ENCODE results near the gene ANKRD7. TPM values are rescaled to one million over a fixed set of nuclear protein-coding genes. Genes with fewer than 3 reads are reported as not detected.

The ANKRD7 gene
- total RNA-seq, 6 experiments from 2014 or later = not detected

DNA sequence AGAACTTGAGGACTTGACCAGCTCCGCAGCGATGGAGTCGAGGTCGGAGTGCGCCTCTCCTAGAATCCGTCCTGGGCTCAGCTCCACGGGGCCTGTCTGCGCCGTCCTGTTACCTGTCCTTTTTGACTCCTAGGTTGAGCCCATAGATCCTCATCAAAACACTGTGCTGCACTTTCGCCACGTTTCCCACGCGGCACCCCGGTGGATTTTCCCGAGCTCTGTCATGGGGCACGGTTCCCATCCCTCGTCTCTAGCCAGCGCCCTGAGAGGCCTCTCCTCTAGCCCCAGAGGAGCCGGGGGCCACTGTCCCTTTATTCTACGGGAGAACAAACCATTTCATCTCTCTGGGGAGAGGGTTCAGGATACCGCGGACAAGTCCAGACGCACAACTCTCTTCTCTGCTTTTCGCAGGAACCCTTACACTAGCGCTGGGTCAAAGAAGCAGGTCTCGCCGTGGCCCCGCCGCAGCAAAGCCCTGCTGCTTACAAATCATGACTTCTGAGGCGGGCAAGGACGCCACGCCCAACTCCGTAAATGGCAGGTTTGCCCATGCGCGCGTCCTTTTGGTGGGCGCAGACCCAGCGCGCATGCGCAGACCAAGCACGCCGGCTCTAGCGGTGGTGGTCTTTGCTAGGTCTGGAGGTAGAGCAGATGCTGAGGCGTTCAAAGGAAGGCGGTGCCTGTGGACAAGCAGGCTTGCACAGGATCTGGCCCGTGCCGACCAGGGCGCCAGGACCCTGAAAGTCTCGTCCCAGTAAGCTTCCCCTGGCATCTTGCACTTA, 10.3 kb upstream of the ANKRD7 start:
- Histone ChIP-seq H3K9me3 (no peaks in the 10 kb centered on the region), H3K4me3 (peak overlapping the region; percentile 8 to 51 (median 12)), H3K4me1 (peaks cover 0 to 7% (median 0%) of the 10 kb centered on the region in 4 donors), H3K27ac (no peak overlapping the region), H3K27me3 (no peaks in the 10 kb centered on the region), H3K36me3 (no peaks in the 10 kb centered on the region)
- ATAC-seq (peak; percentile 70 to 83 (median 78)), DNase-seq (peak; percentile 42 to 58 (median 47))
- TF ChIP-seq, protein P1, sequence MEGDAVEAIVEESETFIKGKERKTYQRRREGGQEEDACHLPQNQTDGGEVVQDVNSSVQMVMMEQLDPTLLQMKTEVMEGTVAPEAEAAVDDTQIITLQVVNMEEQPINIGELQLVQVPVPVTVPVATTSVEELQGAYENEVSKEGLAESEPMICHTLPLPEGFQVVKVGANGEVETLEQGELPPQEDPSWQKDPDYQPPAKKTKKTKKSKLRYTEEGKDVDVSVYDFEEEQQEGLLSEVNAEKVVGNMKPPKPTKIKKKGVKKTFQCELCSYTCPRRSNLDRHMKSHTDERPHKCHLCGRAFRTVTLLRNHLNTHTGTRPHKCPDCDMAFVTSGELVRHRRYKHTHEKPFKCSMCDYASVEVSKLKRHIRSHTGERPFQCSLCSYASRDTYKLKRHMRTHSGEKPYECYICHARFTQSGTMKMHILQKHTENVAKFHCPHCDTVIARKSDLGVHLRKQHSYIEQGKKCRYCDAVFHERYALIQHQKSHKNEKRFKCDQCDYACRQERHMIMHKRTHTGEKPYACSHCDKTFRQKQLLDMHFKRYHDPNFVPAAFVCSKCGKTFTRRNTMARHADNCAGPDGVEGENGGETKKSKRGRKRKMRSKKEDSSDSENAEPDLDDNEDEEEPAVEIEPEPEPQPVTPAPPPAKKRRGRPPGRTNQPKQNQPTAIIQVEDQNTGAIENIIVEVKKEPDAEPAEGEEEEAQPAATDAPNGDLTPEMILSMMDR (IDR thresholded peaks at IDR 0.05) = no peak
- TF ChIP-seq POLR2A (IDR thresholded peaks at IDR 0.05) = no peak
- intact Hi-C loops (cut with DNase I) = no loop called here
- 21% methylated on average over 22 of the region's 49 CpGs for WGBS (ENCODE audit: insufficient coverage, low coverage, low lambda C conversion rate, missing lambda C conversion rate)

DNA sequence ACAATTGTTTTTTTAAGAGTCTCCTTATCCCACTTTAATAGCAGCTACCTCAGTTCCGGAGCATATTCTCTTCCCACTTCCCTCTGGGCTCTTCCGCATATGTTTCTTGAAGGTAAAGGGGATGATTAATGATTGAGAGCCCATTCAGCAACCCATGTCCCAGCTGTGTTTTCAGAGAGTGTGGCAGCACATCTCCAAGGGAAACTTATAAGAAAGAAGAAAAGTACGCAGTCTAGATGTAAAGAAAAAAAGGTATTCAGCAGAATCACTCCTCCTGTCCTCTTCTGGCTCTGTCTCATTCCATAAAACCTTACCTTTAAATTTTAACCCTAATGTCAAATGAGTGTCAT, 9.7 kb upstream of the ANKRD7 start:
- Histone ChIP-seq H3K27ac (no peak overlapping the region), H3K4me3 (peak overlapping the region in 2 of 3 donors; percentile 12 to 51), H3K4me1 (peaks cover 0 to 7% (median 0%) of the 10 kb centered on the region in 4 donors), H3K27me3 (no peaks in the 10 kb centered on the region), H3K36me3 (no peaks in the 10 kb centered on the region), H3K9me3 (no peaks in the 10 kb centered on the region)
- ATAC-seq = no peak
- no peak for DNase-seq
- intact Hi-C loops (cut with DNase I) = no loop called here
- WGBS (ENCODE audit: insufficient coverage, low coverage, low lambda C conversion rate, missing lambda C conversion rate) = 44% methylated on average over 3 of the region's 3 CpGs
- no peak for TF ChIP-seq POLR2A (IDR thresholded peaks at IDR 0.05)
- TF ChIP-seq, protein P1 (IDR thresholded peaks at IDR 0.05) = no peak

DNA sequence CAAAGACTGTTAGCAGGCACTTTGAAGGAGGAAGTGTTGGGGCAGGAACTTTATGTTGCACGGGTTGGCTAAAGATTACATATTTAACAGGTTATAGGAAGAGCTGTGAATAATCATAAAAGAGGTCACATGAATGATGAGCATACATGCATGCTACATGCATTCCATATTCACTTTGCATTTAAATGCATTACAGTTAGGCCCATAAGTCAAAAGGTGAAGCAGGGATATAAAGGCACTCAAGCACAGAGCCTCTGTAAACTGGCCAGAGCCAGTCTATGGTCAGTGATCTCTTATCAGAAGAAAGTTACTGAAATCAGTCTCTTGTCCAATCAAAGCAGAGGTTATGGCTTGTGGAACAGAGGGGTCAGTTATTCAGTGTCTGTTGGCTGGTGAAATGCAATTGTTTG, 7.3 kb upstream of the ANKRD7 start:
- ATAC-seq (no peak), DNase-seq (no peak)
- H3K4me3 ChIP-seq = no peak overlapping the region
- WGBS (ENCODE audit: insufficient coverage, low coverage, low lambda C conversion rate, missing lambda C conversion rate) = 21% methylated on average over 1 of the region's 1 CpG
- no peaks in the 10 kb centered on the region for H3K27me3 ChIP-seq
- no peak for TF ChIP-seq POLR2A (IDR thresholded peaks at IDR 0.05)
- TF ChIP-seq, protein P1 (IDR thresholded peaks at IDR 0.05) = no peak
- H3K9me3 ChIP-seq = no peaks in the 10 kb centered on the region
- H3K27ac ChIP-seq = no peak overlapping the region
- peaks cover 0 to 7% (median 0%) of the 10 kb centered on the region in 4 donors for H3K4me1 ChIP-seq
- no peaks in the 10 kb centered on the region for H3K36me3 ChIP-seq
- intact Hi-C loops (cut with DNase I) = no loop called here

DNA sequence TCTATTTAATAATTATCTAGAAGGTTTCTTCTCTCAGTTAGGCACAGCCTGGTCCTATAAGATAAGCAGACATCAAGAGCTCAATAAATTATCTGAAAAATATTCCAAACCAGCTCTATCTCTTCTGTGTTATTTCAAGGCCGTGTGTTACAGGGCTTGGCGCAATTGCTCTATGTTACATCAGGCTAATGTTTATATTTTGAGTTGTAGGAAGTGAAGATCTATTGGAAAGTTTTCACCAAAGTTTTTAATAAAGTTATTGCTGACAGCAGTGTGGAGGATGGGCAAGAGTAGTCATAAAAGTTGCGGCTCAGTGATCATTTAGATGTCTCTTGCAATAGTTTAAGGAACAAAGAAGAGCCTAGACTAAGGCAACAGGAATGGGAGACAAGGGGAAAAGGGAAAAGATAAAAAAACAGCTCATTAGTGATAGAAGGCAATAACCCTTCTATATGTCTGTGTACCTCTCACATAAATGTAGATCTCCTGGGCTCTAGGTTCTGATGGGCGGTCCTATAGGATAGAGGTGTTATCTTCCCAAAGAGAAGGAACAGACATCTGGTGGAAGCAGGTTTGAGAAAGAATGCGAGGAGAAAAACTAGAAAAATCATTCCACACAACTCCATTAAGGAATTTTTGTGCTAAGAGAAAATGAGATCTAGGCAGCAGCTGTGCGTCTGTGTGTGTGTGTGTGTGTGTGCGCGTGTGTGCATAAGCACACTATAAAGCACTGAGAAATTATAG, 5.9 kb upstream of the ANKRD7 start:
- ATAC-seq (no peak), DNase-seq (no peak)
- Histone ChIP-seq H3K4me3 (no peak overlapping the region), H3K27ac (no peak overlapping the region), H3K27me3 (no peaks in the 10 kb centered on the region), H3K4me1 (peaks cover 0 to 7% (median 0%) of the 10 kb centered on the region in 4 donors), H3K36me3 (no peaks in the 10 kb centered on the region), H3K9me3 (no peaks in the 10 kb centered on the region)
- TF ChIP-seq, protein P1 (IDR thresholded peaks at IDR 0.05) = no peak
- TF ChIP-seq POLR2A (IDR thresholded peaks at IDR 0.05) = no peak
- WGBS (ENCODE audit: insufficient coverage, low coverage, low lambda C conversion rate, missing lambda C conversion rate) = 59% methylated on average over 8 of the region's 8 CpGs
- intact Hi-C loops (cut with DNase I) = no loop called here
